IMR-90 (cell line): ENCODE data around the gene RFT1. TPM values are rescaled to one million over a fixed set of nuclear protein-coding genes. Genes with fewer than 3 reads are reported as not detected.

Experiments
- ATAC-seq: fragments of 200-7000 bp; cut with Tn5 transposase; 2 replicates; pipeline ENCODE4 v1.9.1; 2020; ENCODE audit warnings: low read depth, mild to moderate bottlenecking, moderate library complexity
- BruUV-seq: library from RNA; stranded (reverse); fragments of 400-500 nt; replicated peaks from 2 replicates; lab custom pipeline; 2021; lab: Mats Ljungman, UMichigan
- CTCF ChIA-PET: fragments of 300-600 bp; formaldehyde crosslinking; extraction: SDS; loops from one replicate; lab custom pipeline; 2021; ENCODE audit warnings: antibody characterized with exemption; lab: Yijun Ruan, JAX
- POLR2A ChIA-PET: fragments of 300-600 bp; sonication (Branson Sonifier 250); formaldehyde crosslinking; loops from one replicate; lab custom pipeline; 2022; ENCODE audit warnings: antibody characterized with exemption; ENCODE audit not compliant: unreplicated experiment; lab: Charles Lee
- DNase-seq: peaks from one replicate; pipeline ENCODE4 v3.0.0; 2013
- H2AFZ ChIP-seq: replicated peaks from 2 replicates; pipeline ENCODE3; 2013; ENCODE audit warnings: low read length, mild to moderate bottlenecking; ENCODE audit not compliant: poor library complexity
- H2AK5ac ChIP-seq: 2 replicates; pipeline ENCODE4 v1.6.1; 2013; ENCODE audit warnings: low read depth, low read length, inconsistent platforms
- H2AK9ac ChIP-seq: replicated peaks from 2 replicates; pipeline ENCODE3; 2013; ENCODE audit warnings: mild to moderate bottlenecking, low read depth, low read length, moderate library complexity; ENCODE audit not compliant: poor library complexity
- H2BK120ac ChIP-seq: 2 replicates; pipeline ENCODE4 v1.6.1; 2013; ENCODE audit warnings: low read depth, low read length, inconsistent platforms
- H2BK15ac ChIP-seq: 3 replicates; pipeline ENCODE4 v1.6.1; 2013; ENCODE audit warnings: low read depth, low read length, inconsistent platforms
- H2BK20ac ChIP-seq: 2 replicates; pipeline ENCODE4 v1.6.1; 2013; ENCODE audit warnings: low read depth, mild to moderate bottlenecking, inconsistent platforms, low read length, moderate library complexity
- H2BK5ac ChIP-seq: 2 replicates; pipeline ENCODE4 v1.6.1; 2013; ENCODE audit warnings: mild to moderate bottlenecking, low read depth, low read length, inconsistent platforms; ENCODE audit not compliant: poor library complexity, severe bottlenecking
- H3K14ac ChIP-seq: replicated peaks from 2 replicates; pipeline ENCODE4 v1.6.1; 2013; ENCODE audit warnings: low read depth, low read length, inconsistent platforms
- H3K18ac ChIP-seq: 2 replicates; pipeline ENCODE4 v1.6.1; 2013; ENCODE audit warnings: low read depth, low read length, control low read depth
- H3K23ac ChIP-seq: 2 replicates; pipeline ENCODE4 v1.6.1; 2013; ENCODE audit warnings: low read depth, low read length, inconsistent platforms
- H3K27ac ChIP-seq: 2 replicates; pipeline ENCODE4 v1.5.1; 2013; ENCODE audit warnings: mild to moderate bottlenecking, control low read depth, low read length; ENCODE audit not compliant: insufficient read depth
- H3K27me3 ChIP-seq: 2 replicates; pipeline ENCODE4 v1.6.1; 2013; ENCODE audit warnings: low read length; ENCODE audit not compliant: control insufficient read depth, insufficient read depth
- H3K36me3 ChIP-seq: 2 replicates; pipeline ENCODE4 v1.6.1; 2013; ENCODE audit warnings: low read length, mixed read lengths; ENCODE audit not compliant: control insufficient read depth, insufficient read depth
- H3K4ac ChIP-seq: 2 replicates; pipeline ENCODE4 v1.6.1; 2013; ENCODE audit warnings: low read depth, low read length, inconsistent platforms
- H3K4me1 ChIP-seq: 2 replicates; pipeline ENCODE4 v1.6.1; 2013; ENCODE audit warnings: low read length, mixed read lengths; ENCODE audit not compliant: control insufficient read depth, insufficient read depth
- H3K4me2 ChIP-seq: 2 replicates; pipeline ENCODE4 v1.6.1; 2013; ENCODE audit warnings: low read depth, mild to moderate bottlenecking, control low read depth, low read length, moderate library complexity
- H3K4me3 ChIP-seq: 2 replicates; pipeline ENCODE4 v1.5.1; 2013; ENCODE audit warnings: low read depth, mild to moderate bottlenecking, control low read depth, low read length, moderate library complexity; ENCODE audit not compliant: insufficient read depth
- H3K56ac ChIP-seq: 2 replicates; pipeline ENCODE4 v1.6.1; 2013; ENCODE audit warnings: low read length, inconsistent platforms; ENCODE audit not compliant: insufficient read depth; ENCODE audit errors: extremely low read depth
- H3K79me1 ChIP-seq, 2 experiments: 2 replicates each; pipeline ENCODE4 v1.6.1; 2013; ENCODE audit warnings: low read length in 2 of 2, inconsistent platforms in 1 of 2, low read depth in 1 of 2
- H3K9ac ChIP-seq: 2 replicates; pipeline ENCODE4 v1.6.1; 2013; ENCODE audit warnings: low read depth, low read length, control low read depth
- H3K9me1 ChIP-seq: 2 replicates; pipeline ENCODE4 v1.6.1; 2013; ENCODE audit warnings: low read length, inconsistent platforms; ENCODE audit not compliant: insufficient read depth
- H3K9me3 ChIP-seq: 2 replicates; pipeline ENCODE4 v1.6.1; 2013; ENCODE audit warnings: low read length; ENCODE audit not compliant: control insufficient read depth, insufficient read depth
- H4K20me1 ChIP-seq: 2 replicates; pipeline ENCODE4 v1.6.1; 2013; ENCODE audit warnings: low read length, inconsistent platforms; ENCODE audit not compliant: insufficient read depth
- H4K5ac ChIP-seq: 2 replicates; pipeline ENCODE4 v1.6.1; 2013; ENCODE audit warnings: mild to moderate bottlenecking, low read depth, low read length, control low read depth
- H4K8ac ChIP-seq, 2 experiments: 2 replicates each; pipeline ENCODE4 v1.6.1; 2013; ENCODE audit warnings: low read depth in 2 of 2, low read length in 2 of 2, control low read depth in 1 of 2, inconsistent platforms in 1 of 2
- H4K91ac ChIP-seq: 2 replicates; pipeline ENCODE4 v1.6.1; 2013; ENCODE audit warnings: low read depth, low read length, inconsistent platforms; ENCODE audit not compliant: insufficient read depth
- BHLHE40 ChIP-seq: fragments of 150-350 bp; IDR thresholded peaks from 2 replicates; pipeline ENCODE4 v1.6.1; 2016; ENCODE audit warnings: mild to moderate bottlenecking, low read depth, low read length
- CEBPB ChIP-seq: IDR thresholded peaks from 2 replicates; pipeline ENCODE4 v1.6.1; 2012; ENCODE audit warnings: low read depth, low read length, improper control_type of control experiment
- CHD1 ChIP-seq: IDR thresholded peaks from 2 replicates; pipeline ENCODE4 v1.6.1; 2012; ENCODE audit warnings: low read depth, low read length, improper control_type of control experiment
- CTCF ChIP-seq: conservative IDR thresholded peaks from 2 replicates; pipeline ENCODE4 v1.5.1; 2012; ENCODE audit warnings: mild to moderate bottlenecking, low read depth, low read length, improper control_type of control experiment
- ELK1 ChIP-seq: fragments of 150-350 bp; IDR thresholded peaks from 2 replicates; pipeline ENCODE4 v1.6.1; 2016; ENCODE audit warnings: low read depth, mild to moderate bottlenecking, low read length, moderate library complexity, borderline replicate concordance
- MXI1 ChIP-seq: IDR thresholded peaks from 2 replicates; pipeline ENCODE4 v1.6.1; 2012; ENCODE audit warnings: low read depth, mild to moderate bottlenecking, low read length, moderate library complexity, borderline replicate concordance
- NFE2L2 ChIP-seq: fragments of 150-350 bp; IDR thresholded peaks from 2 replicates; pipeline ENCODE4 v1.6.1; 2016; ENCODE audit warnings: low read depth, mild to moderate bottlenecking, low read length
- RCOR1 ChIP-seq: IDR thresholded peaks from 2 replicates; pipeline ENCODE4 v1.6.1; 2012; ENCODE audit warnings: mild to moderate bottlenecking, low read length, improper control_type of control experiment; ENCODE audit not compliant: insufficient replicate concordance
- RFX5 ChIP-seq: IDR thresholded peaks from 2 replicates; pipeline ENCODE4 v1.8.0; 2012; ENCODE audit warnings: low read depth, mild to moderate bottlenecking, low read length, moderate library complexity
- USF2 ChIP-seq: fragments of 150-350 bp; IDR thresholded peaks from 2 replicates; pipeline ENCODE4 v1.6.1; 2017; ENCODE audit warnings: mild to moderate bottlenecking, antibody characterized with exemption, low read length, low read depth
- WGBS, 2 experiments: methylation state at CpG; one replicate each; pipeline versions ENCODE4 v1.1.5 to v1.1.7; 2013; ENCODE audit warnings: missing lambda C conversion rate in 2 of 2; ENCODE audit not compliant: insufficient read length in 1 of 2; ENCODE audit errors: extremely low coverage in 2 of 2; 5-methylcytosine and 5-hydroxymethylcytosine counted together
- dilution Hi-C: fragments of 300-500 bp; cut with HindIII; formaldehyde crosslinking; loops from one replicate; pipeline ENCODE4 v1.14.3; 2018; ENCODE audit warnings: low sequenced_read_pairs; ENCODE audit not compliant: unreplicated experiment
- in situ Hi-C: fragments of 300-500 bp; cut with MboI; formaldehyde crosslinking; loops from 3 replicates; pipeline ENCODE4 v1.14.3; 2019; ENCODE audit warnings: low sequenced_read_pairs, inconsistent platforms, mixed read lengths
- intact Hi-C: fragments of 100-400 bp; cut with micrococcal nuclease; formaldehyde crosslinking; loops from 2 replicates; pipeline ENCODE4 v1.10.0; 2022
- polyA plus RNA-seq, 3 experiments: library from polyadenylated mRNA; depleted of rRNA; stranded (reverse); fragments of >200 nt; gene quantifications; 2 replicates each; pipeline ENCODE4 v1.2.3, GENCODE V29; 2012; ENCODE audit warnings: low replicate concordance in 1 of 3
- total RNA-seq: library from RNA; depleted of rRNA; stranded (reverse); fragments of >200 nt; gene quantifications from 2 replicates; pipeline ENCODE4 v1.2.3, GENCODE V29; 2012

The RFT1 gene
- total and polyA plus RNA-seq, 2 of the 4 experiments (the other 2 are of a cell fraction): 14.5 to 23.5 TPM

- H3K36me3 ChIP-seq: peaks cover 34% of the 10 kb centered on the region
- H2BK20ac ChIP-seq: no peak overlapping the region
- H2AK5ac ChIP-seq: no peak overlapping the region
- H2BK5ac ChIP-seq: no peak overlapping the region
- dilution Hi-C loops (no loop called here), in situ Hi-C loops (no loop called here), intact Hi-C loops (no loop called here)
- H4K5ac ChIP-seq: no peak overlapping the region
- no peak overlapping the region for H3K9ac ChIP-seq
- H3K4me1 ChIP-seq: peaks cover 4% of the 10 kb centered on the region; the same call in 1 of the 2 replicates
- H3K4ac ChIP-seq: no peak overlapping the region
- no peaks in the 10 kb centered on the region; a peak in 1 of 4 replicates for H3K79me1 ChIP-seq
- H3K23ac ChIP-seq: no peak overlapping the region
- no TSS peak for BruUV-seq
- no peak overlapping the region for H3K4me2 ChIP-seq
- H3K4me3 ChIP-seq: no peak overlapping the region
- H3K14ac ChIP-seq: no peak overlapping the region
- no peak for ATAC-seq
- no peak for TF ChIP-seq NFE2L2
- TF ChIP-seq RCOR1: no peak
- TF ChIP-seq BHLHE40: no peak
- no peak for TF ChIP-seq CHD1
- no peak for TF ChIP-seq USF2
- TF ChIP-seq CTCF: no peak
- TF ChIP-seq ELK1: no peak
- TF ChIP-seq MXI1: no peak
- TF ChIP-seq RFX5: no peak
- TF ChIP-seq CEBPB: no peak
- no peak for DNase-seq
- ChIA-PET CTCF (no interaction called here), POLR2A (no interaction called here)
- H3K27ac ChIP-seq: no peak overlapping the region
- no peaks in the 10 kb centered on the region for H3K27me3 ChIP-seq
- H3K18ac ChIP-seq: no peak overlapping the region
- no peak overlapping the region for H3K56ac ChIP-seq
- no peak overlapping the region for H2BK15ac ChIP-seq
- no peak overlapping the region for H2AK9ac ChIP-seq
- no peaks in the 10 kb centered on the region for H4K20me1 ChIP-seq
- no peak overlapping the region for H2AFZ ChIP-seq
- H4K8ac ChIP-seq: no peak overlapping the region
- WGBS, 2 experiments: 90% methylated on average over 3 of the region's 5 CpGs; no CpG with 5 or more reads in 1 of the 2 experiments
- H3K9me3 ChIP-seq: no peaks in the 10 kb centered on the region
- no peaks in the 10 kb centered on the region; the same call in 1 of the 2 replicates for H3K9me1 ChIP-seq
- no peak overlapping the region for H4K91ac ChIP-seq
- no peak overlapping the region for H2BK120ac ChIP-seq
These were observed 39.2 kb downstream of the RFT1 start for GRCh38 chr3:53091011-53091410.
